Gastrocnemius medialis (tissue), 4 donors: Measurements from ENCODE around the gene SCO2. TPM values are rescaled to one million over a fixed set of nuclear protein-coding genes. Genes with fewer than 3 reads are reported as not detected.
"Not testable (repeated sequence)": the region's sequence is repeated elsewhere in the genome, so short reads cannot be mapped to it uniquely, and the experiment has no call there.

Experiments used
- ATAC-seq, 2 donors: fragments of 150-250 bp; one replicate each; pipeline ENCODE4 v1.9.1; 2016
- DNase-seq, 2 donors: peaks; one replicate each; pipeline ENCODE4 v3.0.0-alpha.2; 2019
- H3K27ac ChIP-seq, 4 donors: fragments of 200-600 bp; sonication (generic); 1 replicate in 1 of 4; 2 replicates in 3 of 4; pipeline ENCODE4 v1.5.1; 2016 to 2018; ENCODE audit warnings: mild to moderate bottlenecking in 2 of 4, moderate library complexity in 1 of 4
- H3K27me3 ChIP-seq, 3 donors: fragments of 200-600 bp; sonication (generic) in 2 of 3; 1 replicate in 1 of 3; 2 replicates in 2 of 3; pipeline versions ENCODE4 v1.5.1 to v1.6.0; 2016 to 2019; ENCODE audit warnings: mild to moderate bottlenecking in 1 of 3, moderate library complexity in 1 of 3
- H3K36me3 ChIP-seq, 2 donors: fragments of 200-600 bp; sonication (generic) in 1 of 2; one replicate each; pipeline ENCODE4 v1.5.1; 2017 to 2018
- H3K4me1 ChIP-seq, 2 donors: fragments of 200-600 bp; sonication (generic) in 1 of 2; one replicate each; pipeline ENCODE4 v1.5.1; 2016 to 2017; ENCODE audit warnings: mild to moderate bottlenecking in 2 of 2
- H3K4me3 ChIP-seq, 4 donors: fragments of 200-600 bp; sonication (generic) in 3 of 4; 1 replicate in 1 of 4; 2 replicates in 3 of 4; pipeline ENCODE4 v1.5.1; 2016 to 2019; ENCODE audit warnings: mild to moderate bottlenecking in 2 of 4
- H3K9me3 ChIP-seq, 3 donors: fragments of 200-600 bp; sonication (generic) in 2 of 3; 1 replicate in 1 of 3; 2 replicates in 2 of 3; pipeline ENCODE4 v1.5.1; 2016 to 2019
- CTCF ChIP-seq, 5 experiments: fragments of 450-650 bp in 3 of 5; fragments of 200-600 bp in 2 of 5; sonication (generic) in 2 of 5; IDR thresholded peaks in 4 of 5; conservative IDR thresholded peaks in 1 of 5; 1 replicate in 4 of 5; 2 replicates in 1 of 5; pipeline ENCODE4 v1.5.1; 2016 to 2019; ENCODE audit warnings: antibody characterized with exemption in 5 of 5, mild to moderate bottlenecking in 3 of 5, moderate library complexity in 3 of 5
- POLR2A ChIP-seq, 2 donors: fragments of 450-650 bp; IDR thresholded peaks; one replicate each; pipeline ENCODE4 v1.6.1; 2017; ENCODE audit warnings: antibody characterized with exemption in 2 of 2, mild to moderate bottlenecking in 2 of 2, moderate library complexity in 2 of 2
- in situ Hi-C, 4 donors: fragments of 200-750 bp; cut with MboI; loops; one replicate each; pipeline versions ENCODE4 v1.15.0 to v1.8.0; 2017; ENCODE audit warnings: low sequenced_read_pairs in 4 of 4
- intact Hi-C: fragments of 100-400 bp; cut with DNase I; formaldehyde crosslinking; loops from one replicate; pipeline ENCODE4 v1.15.1; 2023; ENCODE audit warnings: low total_unique reads
- total RNA-seq, 4 donors: library from RNA; depleted of rRNA; stranded (reverse); fragments of >200 nt; gene quantifications; one replicate each; pipeline versions ENCODE4 v1.1.0 to v1.2.3, GENCODE V29; 2016

Gene SCO2
- total RNA-seq, 4 donors from 2014 or later = 1.0 to 2.3 TPM; not detected in 2

- Histone ChIP-seq H3K27ac (peak overlapping the region in 1 of 4 donors; percentile 87), H3K4me1 (peaks cover 0 to 6% of the 10 kb centered on the region in 2 donors), H3K4me3 (no peak overlapping the region), H3K36me3 (no peaks in the 10 kb centered on the region), H3K9me3 (no peaks in the 10 kb centered on the region), H3K27me3 (peaks cover 16 to 20% (median 17%) of the 10 kb centered on the region in 3 donors)
- intact Hi-C loops = no loop called here
- TF ChIP-seq POLR2A (IDR thresholded peaks at IDR 0.05) = no peak
- TF ChIP-seq CTCF (IDR thresholded peaks at IDR 0.05 in 4 of 5, conservative IDR thresholded peaks at IDR 0.05 in 1 of 5) = no peak
- DNase-seq (no peak), ATAC-seq (no peak)
- in situ Hi-C loops = no loop called here
Observed at GRCh38 chr22:50537765-50538164, 12.4 kb upstream of the SCO2 start.

DNA sequence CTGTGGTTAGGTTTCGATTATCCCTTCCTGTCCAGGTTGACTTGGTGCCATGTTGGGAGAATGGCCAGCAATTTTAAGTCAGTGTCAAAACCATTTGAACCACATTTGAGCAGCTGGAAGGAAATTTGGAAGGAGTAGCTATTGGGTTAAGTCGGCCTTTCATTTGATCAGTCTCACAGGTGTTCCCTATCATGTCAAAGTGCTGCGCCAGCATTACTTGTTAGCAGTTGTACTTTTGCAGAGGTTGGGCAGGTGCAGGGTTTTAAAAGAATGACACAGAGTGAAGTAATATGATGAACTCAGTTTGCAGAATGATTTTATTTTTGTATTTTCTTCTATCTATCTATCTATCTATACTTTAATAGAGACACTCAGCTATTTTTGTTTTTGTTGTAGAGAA is 10.8 kb upstream of the SCO2 start:
- Histone ChIP-seq H3K4me1 (peaks cover 4 to 11% of the 10 kb centered on the region in 2 donors), H3K36me3 (no peaks in the 10 kb centered on the region), H3K9me3 (no peaks in the 10 kb centered on the region), H3K27ac (no peak overlapping the region), H3K4me3 (no peak overlapping the region), H3K27me3 (peaks cover 30 to 32% (median 30%) of the 10 kb centered on the region in 3 donors)
- DNase-seq = no peak
- intact Hi-C loops = no loop called here
- no peak for ATAC-seq
- in situ Hi-C loops = no loop called here
- TF ChIP-seq POLR2A (IDR thresholded peaks at IDR 0.05) (no peak), CTCF (IDR thresholded peaks at IDR 0.05 in 4 of 5, conservative IDR thresholded peaks at IDR 0.05 in 1 of 5) (no peak)

GRCh38 chr22:50535113-50535512 is 9.7 kb upstream of the SCO2 start:
- no peak for ATAC-seq
- intact Hi-C loops = no loop called here
- peaks cover 11 to 12% of the 10 kb centered on the region in 2 donors for H3K4me1 ChIP-seq

GRCh38 chr22:50533856-50534711 is 8.7 kb upstream of the SCO2 start:
- in situ Hi-C loops, intact Hi-C loops, H3K36me3 ChIP-seq, H3K9me3 ChIP-seq, H3K4me3 ChIP-seq, H3K27ac ChIP-seq, DNase-seq, ATAC-seq: not testable (repeated sequence)
- peaks cover 47 to 54% (median 50%) of the 10 kb centered on the region in 3 donors for H3K27me3 ChIP-seq
- peaks cover 8 to 12% of the 10 kb centered on the region in 2 donors for H3K4me1 ChIP-seq
- peak; percentile 16 to 30 for TF ChIP-seq POLR2A (IDR thresholded peaks at IDR 0.05)

More at GRCh38 chr22:50535113-50535512, 9.7 kb upstream of the SCO2 start:
- no peak for TF ChIP-seq CTCF (IDR thresholded peaks at IDR 0.05 in 4 of 5, conservative IDR thresholded peaks at IDR 0.05 in 1 of 5)
- no peaks in the 10 kb centered on the region for H3K9me3 ChIP-seq
- H3K27ac ChIP-seq = no peak overlapping the region
- DNase-seq = no peak
- in situ Hi-C loops = no loop called here
- H3K36me3 ChIP-seq = no peaks in the 10 kb centered on the region
- peaks cover 41 to 43% (median 42%) of the 10 kb centered on the region in 3 donors for H3K27me3 ChIP-seq
- H3K4me3 ChIP-seq = no peak overlapping the region
